PC-3 (cell line): Measurements from ENCODE around the gene ANKRD62. TPM values are rescaled to one million over a fixed set of nuclear protein-coding genes. Genes with fewer than 3 reads are reported as not detected.

Experiments used
- ATAC-seq: fragments of 200-7000 bp; cut with Tn5 transposase; 2 replicates; pipeline ENCODE4 v1.9.1; 2020; ENCODE audit warnings: mild to moderate bottlenecking, moderate library complexity
- BruUV-seq: library from RNA; stranded (reverse); fragments of 400-500 nt; replicated peaks from 2 replicates; lab custom pipeline; 2021; lab: Mats Ljungman, UMichigan
- CTCF ChIA-PET: fragments of 300-600 bp; sonication (Branson Sonifier 250); formaldehyde crosslinking; loops from one replicate; lab custom pipeline; 2022; ENCODE audit warnings: antibody characterized with exemption; lab: Charles Lee
- POLR2A ChIA-PET: fragments of 300-600 bp; sonication (Branson Sonifier 250); formaldehyde crosslinking; loops from one replicate; lab custom pipeline; 2022; ENCODE audit warnings: antibody characterized with exemption; ENCODE audit not compliant: unreplicated experiment; lab: Charles Lee
- DNase-seq: peaks from one replicate; pipeline ENCODE4 v3.0.0-alpha.2; 2015
- H2AFZ ChIP-seq: fragments of 300-600 bp; sonication (generic); 2 replicates; pipeline ENCODE4 v1.6.0; 2016; ENCODE audit warnings: antibody characterized with exemption, low read length
- H3F3A ChIP-seq: fragments of 300-600 bp; sonication (generic); one replicate; pipeline ENCODE4 v1.6.0; 2017; ENCODE audit warnings: antibody characterized with exemption, low read length, control low read depth, mild to moderate bottlenecking; ENCODE audit not compliant: unreplicated experiment
- H3K27ac ChIP-seq: fragments of 300-600 bp; sonication (generic); 2 replicates; pipeline ENCODE4 v1.5.1; 2016; ENCODE audit warnings: mild to moderate bottlenecking, low read length
- H3K27me3 ChIP-seq: fragments of 300-600 bp; sonication (generic); 2 replicates; pipeline ENCODE4 v1.6.1; 2016; ENCODE audit warnings: low read length, mixed read lengths
- H3K36me3 ChIP-seq: fragments of 300-600 bp; sonication (generic); 2 replicates; pipeline ENCODE4 v1.6.1; 2016; ENCODE audit warnings: low read depth, mixed run types, low read length, mixed read lengths
- H3K4me1 ChIP-seq: fragments of 300-600 bp; sonication (generic); 2 replicates; pipeline ENCODE4 v1.5.1; 2016; ENCODE audit warnings: low read length; ENCODE audit not compliant: insufficient read depth
- H3K4me2 ChIP-seq: fragments of 300-600 bp; sonication (generic); 2 replicates; pipeline ENCODE4 v1.6.0; 2016; ENCODE audit warnings: low read length
- H3K4me3 ChIP-seq: fragments of 300-600 bp; sonication (generic); 2 replicates; pipeline ENCODE4 v1.5.1; 2016; ENCODE audit warnings: mild to moderate bottlenecking, low read length, mixed read lengths
- H3K79me2 ChIP-seq: fragments of 300-600 bp; sonication (generic); 2 replicates; pipeline ENCODE4 v1.6.1; 2017; ENCODE audit warnings: low read length, mixed read lengths
- H3K9ac ChIP-seq: fragments of 300-600 bp; sonication (generic); 2 replicates; pipeline ENCODE4 v1.6.0; 2016; ENCODE audit warnings: mild to moderate bottlenecking, low read length
- H3K9me2 ChIP-seq: fragments of 300-600 bp; sonication (generic); replicated peaks from 2 replicates; pipeline ENCODE4 v1.6.1; 2016; ENCODE audit warnings: mixed run types, low read length, mixed read lengths
- H3K9me3 ChIP-seq: fragments of 300-600 bp; sonication (generic); 2 replicates; pipeline ENCODE4 v1.6.1; 2016; ENCODE audit warnings: low read length, mixed read lengths
- H4K20me1 ChIP-seq: fragments of 300-600 bp; sonication (generic); 2 replicates; pipeline ENCODE4 v1.6.1; 2016; ENCODE audit warnings: low read length, mixed read lengths
- CTCF ChIP-seq: fragments of 300-600 bp; sonication (generic); conservative IDR thresholded peaks from 2 replicates; pipeline ENCODE4 v1.5.1; 2017; ENCODE audit warnings: antibody characterized with exemption, low read depth, mild to moderate bottlenecking, low read length
- EZH2 ChIP-seq: fragments of 300-600 bp; sonication (generic); IDR thresholded peaks from one replicate; pipeline ENCODE4 v1.6.1; 2017; ENCODE audit warnings: antibody characterized with exemption, mild to moderate bottlenecking, low read length; ENCODE audit not compliant: unreplicated experiment
- EZH2phosphoT487 ChIP-seq: fragments of 300-600 bp; sonication (generic); IDR thresholded peaks from 2 replicates; pipeline ENCODE4 v1.6.1; 2018; ENCODE audit warnings: mild to moderate bottlenecking, antibody characterized with exemption, low read length, borderline replicate concordance
- intact Hi-C: fragments of 100-400 bp; cut with micrococcal nuclease; formaldehyde crosslinking; loops from 2 replicates; pipeline ENCODE4 v1.9.0; 2023
- total RNA-seq: library from RNA; depleted of rRNA; stranded (reverse); fragments of >200 nt; gene quantifications from 2 replicates; pipeline ENCODE4 v1.2.3, GENCODE V29; 2014

Gene ANKRD62
- total RNA-seq, 1 experiment from 2014 or later: not detected

- POLR2A ChIA-PET: interaction anchor here (0.6 kb wide), 1 partner anchor 11 kb away, joined by 4 read pairs; no protein-coding TSS in a partner anchor
- intact Hi-C loops: no loop called here
These were observed 14.0 kb upstream of the ANKRD62 start for GRCh38 chr18:12079491-12080237.

GRCh38 chr18:12085136-12085535, 8.5 kb upstream of the ANKRD62 start:
- BruUV-seq: no TSS peak
- Histone ChIP-seq H3K36me3 (no peaks in the 10 kb centered on the region), H3K79me2 (no peaks in the 10 kb centered on the region), H3K4me2 (no peak overlapping the region), H3K27ac (no peak overlapping the region), H3K9me2 (no peaks in the 10 kb centered on the region), H4K20me1 (no peaks in the 10 kb centered on the region), H3K9ac (no peak overlapping the region), H3K27me3 (0 out of 2 replicates have a peak, but pooled peaks cover 8% of the 10 kb centered on the region), H3K4me3 (no peak overlapping the region), H3F3A (no peaks in the 10 kb centered on the region), H3K4me1 (no peaks in the 10 kb centered on the region), H2AFZ (no peak overlapping the region), H3K9me3 (no peaks in the 10 kb centered on the region)
- TF ChIP-seq EZH2phosphoT487 (no peak), CTCF (no peak), EZH2 (no peak)
- POLR2A ChIA-PET: no interaction called here
- intact Hi-C loops: no loop called here
- CTCF ChIA-PET: no interaction called here
- no peak for ATAC-seq
- no peak for DNase-seq

More at GRCh38 chr18:12079491-12080237, 14.0 kb upstream of the ANKRD62 start:
- TF ChIP-seq CTCF (no peak), EZH2phosphoT487 (no peak), EZH2 (no peak)
- Histone ChIP-seq H3K4me1 (no peaks in the 10 kb centered on the region), H3K27me3 (0 out of 2 replicates have a peak, but pooled peaks cover 8% of the 10 kb centered on the region), H3K79me2 (no peaks in the 10 kb centered on the region), H2AFZ (no peak overlapping the region), H3K9me2 (no peaks in the 10 kb centered on the region), H4K20me1 (no peaks in the 10 kb centered on the region), H3K4me2 (no peak overlapping the region), H3K27ac (no peak overlapping the region), H3F3A (no peaks in the 10 kb centered on the region), H3K4me3 (no peak overlapping the region), H3K9ac (no peak overlapping the region), H3K9me3 (no peaks in the 10 kb centered on the region), H3K36me3 (no peaks in the 10 kb centered on the region)
- CTCF ChIA-PET: no interaction called here
- no peak for ATAC-seq
- DNase-seq: no peak
- no TSS peak for BruUV-seq

- Histone ChIP-seq H3K27me3 (0 out of 2 replicates have a peak, but pooled peaks cover 8% of the 10 kb centered on the region), H3K9ac (no peak overlapping the region), H3K27ac (no peak overlapping the region), H3K4me3 (no peak overlapping the region), H3K4me1 (no peaks in the 10 kb centered on the region), H2AFZ (no peak overlapping the region), H3K4me2 (no peak overlapping the region), H3F3A (no peaks in the 10 kb centered on the region), H3K79me2 (no peaks in the 10 kb centered on the region), H3K36me3 (no peaks in the 10 kb centered on the region), H3K9me2 (no peaks in the 10 kb centered on the region), H3K9me3 (no peaks in the 10 kb centered on the region), H4K20me1 (no peaks in the 10 kb centered on the region)
- BruUV-seq: no TSS peak
- ChIA-PET POLR2A (no interaction called here), CTCF (interaction anchor here (0.6 kb wide), 1 partner anchor 151 kb away, joined by 3 read pairs; no protein-coding TSS in a partner anchor)
- DNase-seq (no peak), ATAC-seq (no peak)
- intact Hi-C loops: no loop called here
- TF ChIP-seq EZH2: no peak
- no peak for TF ChIP-seq CTCF
- TF ChIP-seq EZH2phosphoT487: no peak
These were observed 7.9 kb upstream of the ANKRD62 start for GRCh38 chr18:12085786-12086185.
